ENCODE measurements around the gene CSNK1G3. TPM values are rescaled to one million over a fixed set of nuclear protein-coding genes. Genes with fewer than 3 reads are reported as not detected.

CSNK1G3 gene
- total RNA-seq, 1 experiment from 2014 or later: 110 TPM

DNA sequence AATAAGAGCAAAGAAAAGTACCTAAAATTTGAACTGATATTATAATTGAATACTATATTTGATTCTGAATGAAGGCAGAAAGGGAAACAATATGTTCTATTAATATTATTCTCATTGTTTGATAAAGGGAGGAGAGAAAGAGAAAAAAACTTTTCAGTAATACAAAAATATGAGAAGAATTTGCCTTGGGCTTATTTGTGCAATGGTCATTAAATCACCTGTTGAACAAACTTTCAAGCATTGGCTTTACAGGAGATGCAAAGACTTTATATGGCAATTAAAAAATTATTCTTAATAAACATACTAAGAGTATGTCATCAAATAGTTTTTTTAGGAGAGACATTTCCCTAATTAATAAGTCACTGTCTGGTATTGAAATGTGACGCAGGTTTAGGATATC is 85.0 kb downstream of the CSNK1G3 start:
- Mint-ChIP-seq H3K9me3 (ENCODE audit: unreplicated experiment) (no peaks in the 10 kb centered on the region), H3K27ac (ENCODE audit: low read depth, unreplicated experiment) (no peak overlapping the region), H3K27me3 (ENCODE audit: insufficient read depth, unreplicated experiment) (no peaks in the 10 kb centered on the region), H3K4me1 (ENCODE audit: insufficient read depth, unreplicated experiment) (peaks cover 12% of the 10 kb centered on the region), H3K36me3 (ENCODE audit: insufficient read depth, unreplicated experiment) (peaks cover 56% of the 10 kb centered on the region), H3K4me3 (ENCODE audit: unreplicated experiment) (no peak overlapping the region)
- POLR2A ChIA-PET: interaction anchor here (0.7 kb wide), 1 partner anchor 85 kb away, joined by 3 read pairs; the partner anchor contains the start of gene CSNK1G3
- no peak for TF ChIP-seq CTCF (IDR thresholded peaks at IDR 0.05; ENCODE audit: unreplicated experiment)
- intact Hi-C loops (cut with micrococcal nuclease): no loop called here
- no peak for DNase-seq (ENCODE audit: unreplicated experiment)
- BruUV-seq (replicated peaks): no TSS peak
- CTCF ChIA-PET: interaction anchor here (0.6 kb wide), 1 partner anchor 101 kb away, joined by 4 read pairs; no protein-coding TSS in a partner anchor

DNA sequence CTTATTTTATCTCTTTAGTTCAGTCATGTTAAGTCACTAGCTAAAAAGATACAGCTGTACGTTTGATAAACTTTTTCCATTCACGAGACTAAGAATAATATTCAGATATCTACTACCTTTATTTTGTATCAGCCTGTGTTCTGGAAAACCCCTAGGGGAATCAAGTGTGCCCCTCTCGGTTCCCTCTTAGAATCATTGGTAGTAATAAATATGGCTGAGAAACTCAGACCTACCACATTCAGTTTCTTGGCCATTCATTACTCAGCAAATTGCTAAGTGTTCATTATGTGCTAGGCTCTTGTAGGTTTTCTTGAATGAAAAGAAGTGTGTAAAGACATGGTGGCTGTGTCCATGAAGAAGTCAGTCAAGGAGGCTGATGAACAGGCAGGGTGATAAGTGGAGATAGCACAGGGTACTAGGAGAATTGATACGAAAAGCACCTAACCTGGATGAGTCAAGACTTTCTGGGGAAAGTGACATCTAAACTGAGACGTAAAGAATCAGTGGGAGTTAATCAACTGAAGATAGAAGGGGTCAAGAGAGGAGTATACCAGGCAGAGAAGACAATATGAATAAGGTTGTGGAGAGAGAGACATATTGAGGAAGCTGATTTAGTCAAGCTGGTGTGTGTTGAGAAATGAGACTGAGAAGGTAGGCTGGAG is 86.2 kb downstream of the CSNK1G3 start:
- ChIA-PET POLR2A (interaction anchor here (0.9 kb wide), 1 partner anchor 8 kb away, joined by 5 read pairs; no protein-coding TSS in a partner anchor), CTCF (interaction anchor here (1.0 kb wide), 2 partner anchors 49 to 176 kb away, joined by 3 to 4 read pairs; no protein-coding TSS in a partner anchor)
- Mint-ChIP-seq H3K9me3 (ENCODE audit: unreplicated experiment) (no peaks in the 10 kb centered on the region), H3K4me1 (ENCODE audit: insufficient read depth, unreplicated experiment) (peaks cover 12% of the 10 kb centered on the region), H3K27ac (ENCODE audit: low read depth, unreplicated experiment) (no peak overlapping the region), H3K27me3 (ENCODE audit: insufficient read depth, unreplicated experiment) (no peaks in the 10 kb centered on the region), H3K4me3 (ENCODE audit: unreplicated experiment) (no peak overlapping the region), H3K36me3 (ENCODE audit: insufficient read depth, unreplicated experiment) (peaks cover 53% of the 10 kb centered on the region)
- DNase-seq (ENCODE audit: unreplicated experiment): no peak
- no TSS peak for BruUV-seq (replicated peaks)
- intact Hi-C loops (cut with micrococcal nuclease): no loop called here
- no peak for TF ChIP-seq CTCF (IDR thresholded peaks at IDR 0.05; ENCODE audit: unreplicated experiment)

GRCh38 chr5:123599171-123599570 is 87.2 kb downstream of the CSNK1G3 start:
- ChIA-PET POLR2A (no interaction called here), CTCF (interaction anchor here (1.0 kb wide), 1 partner anchor 177 kb away, joined by 3 read pairs; no protein-coding TSS in a partner anchor)
- Mint-ChIP-seq H3K4me3 (ENCODE audit: unreplicated experiment) (no peak overlapping the region), H3K36me3 (ENCODE audit: insufficient read depth, unreplicated experiment) (peaks cover 54% of the 10 kb centered on the region), H3K27me3 (ENCODE audit: insufficient read depth, unreplicated experiment) (no peaks in the 10 kb centered on the region), H3K9me3 (ENCODE audit: unreplicated experiment) (no peaks in the 10 kb centered on the region), H3K27ac (ENCODE audit: low read depth, unreplicated experiment) (no peak overlapping the region), H3K4me1 (ENCODE audit: insufficient read depth, unreplicated experiment) (peaks cover 12% of the 10 kb centered on the region)
- BruUV-seq (replicated peaks): no TSS peak
- TF ChIP-seq CTCF (IDR thresholded peaks at IDR 0.05; ENCODE audit: unreplicated experiment): no peak
- intact Hi-C loops (cut with micrococcal nuclease): no loop called here
- DNase-seq (ENCODE audit: unreplicated experiment): peak; percentile 47

- no TSS peak for BruUV-seq (replicated peaks)
- H3K9me3 Mint-ChIP-seq (ENCODE audit: unreplicated experiment): no peaks in the 10 kb centered on the region
- H3K4me1 Mint-ChIP-seq (ENCODE audit: insufficient read depth, unreplicated experiment): peaks cover 12% of the 10 kb centered on the region
- ChIA-PET POLR2A (no interaction called here), CTCF (no interaction called here)
- H3K36me3 Mint-ChIP-seq (ENCODE audit: insufficient read depth, unreplicated experiment): peaks cover 45% of the 10 kb centered on the region
- H3K27me3 Mint-ChIP-seq (ENCODE audit: insufficient read depth, unreplicated experiment): no peaks in the 10 kb centered on the region
- H3K4me3 Mint-ChIP-seq (ENCODE audit: unreplicated experiment): no peak overlapping the region
- intact Hi-C loops (cut with micrococcal nuclease): no loop called here
- no peak overlapping the region for H3K27ac Mint-ChIP-seq (ENCODE audit: low read depth, unreplicated experiment)
- DNase-seq (ENCODE audit: unreplicated experiment): no peak
- no peak for TF ChIP-seq CTCF (IDR thresholded peaks at IDR 0.05; ENCODE audit: unreplicated experiment)
These were observed 89.6 kb downstream of the CSNK1G3 start for GRCh38 chr5:123601610-123602009.

Measured in MCF 10A (cell line).